ENCODE data around the gene ITGAE.
"Not testable (repeated sequence)": the region's sequence is repeated elsewhere in the genome, so short reads cannot be mapped to it uniquely, and the experiment has no call there.

The ITGAE gene

GRCh38 chr17:3723556-3724377 lies 77.2 kb downstream of the ITGAE start, which contains the start of gene HASPIN:
Gene HASPIN, plus strand, starts transcription at chr17:3723903. Its CDS starts 33 bp downstream, at chr17:3723936.
- DNase-seq = peak; percentile 92

GRCh38 chr17:3723188-3723555 lies 77.8 kb downstream of the ITGAE start:
- no peak for DNase-seq

- DNase-seq = no peak
These were observed 78.3 kb downstream of the ITGAE start for GRCh38 chr17:3722716-3723115.

GRCh38 chr17:3719265-3719664 lies 81.7 kb downstream of the ITGAE start:
- DNase-seq = no peak

GRCh38 chr17:3718201-3718600 lies 82.8 kb downstream of the ITGAE start:
- no peak for DNase-seq

GRCh38 chr17:3715296-3715695 lies 85.7 kb downstream of the ITGAE start:
- no peak for DNase-seq

- DNase-seq = no peak
These were observed 88.1 kb downstream of the ITGAE start for GRCh38 chr17:3712811-3713463.

- peak; percentile 67 for DNase-seq
These were observed 90.0 kb downstream of the ITGAE start for GRCh38 chr17:3710951-3711383.

- DNase-seq = no peak
These were observed 92.6 kb downstream of the ITGAE start for GRCh38 chr17:3708366-3708765.

- DNase-seq = not testable (repeated sequence)
These were observed 95.3 kb downstream of the ITGAE start for GRCh38 chr17:3705718-3705984.

- no peak for DNase-seq
These were observed 95.9 kb downstream of the ITGAE start for GRCh38 chr17:3704931-3705717.

- DNase-seq = not testable (repeated sequence)
These were observed 98.9 kb downstream of the ITGAE start for GRCh38 chr17:3702041-3702539.

GRCh38 chr17:3699951-3700350 lies 101.0 kb downstream of the ITGAE start:
- DNase-seq = no peak

- DNase-seq = no peak
These were observed 102.8 kb downstream of the ITGAE start for GRCh38 chr17:3698139-3698538.

- no peak for DNase-seq
These were observed 103.9 kb downstream of the ITGAE start for GRCh38 chr17:3697103-3697476.

GRCh38 chr17:3695723-3696411 lies 105.1 kb downstream of the ITGAE start, which contains the start of gene P2RX5:
Gene P2RX5, minus strand, starts transcription at chr17:3696155. Its CDS starts 150 bp downstream, at chr17:3696005.
- DNase-seq = peak; percentile 38

- no peak for DNase-seq
These were observed 105.8 kb downstream of the ITGAE start for GRCh38 chr17:3695129-3695722.

GRCh38 chr17:3693829-3694231 lies 107.2 kb downstream of the ITGAE start:
- no peak for DNase-seq

- no peak for DNase-seq
These were observed 107.8 kb downstream of the ITGAE start for GRCh38 chr17:3693141-3693540.

GRCh38 chr17:3692346-3692745 lies 108.6 kb downstream of the ITGAE start:
- no peak for DNase-seq

GRCh38 chr17:3691617-3692067 lies 109.3 kb downstream of the ITGAE start:
- DNase-seq = no peak

GRCh38 chr17:3690094-3690715 lies 110.8 kb downstream of the ITGAE start:
- no peak for DNase-seq
